Prostate gland (tissue), 2 donors: Measurements from ENCODE around the gene SLFN12L. TPM values are rescaled to one million over a fixed set of nuclear protein-coding genes. Genes with fewer than 3 reads are reported as not detected.
"Not testable (repeated sequence)": the region's sequence is repeated elsewhere in the genome, so short reads cannot be mapped to it uniquely, and the experiment has no call there.

Source experiments
- DNase-seq: peaks from one replicate; pipeline ENCODE4 v3.0.0-alpha.2; 2019; ENCODE audit warnings: low spot score
- H3K27ac ChIP-seq, 2 donors: fragments of 200-600 bp; sonication (generic); 2 replicates each; pipeline ENCODE4 v1.5.1; 2017 to 2019
- H3K27me3 ChIP-seq: fragments of 200-600 bp; sonication (generic); replicated peaks from 2 replicates; pipeline ENCODE4 v1.5.1; 2019; ENCODE audit not compliant: insufficient read depth
- H3K36me3 ChIP-seq, 2 donors: fragments of 200-600 bp; sonication (generic); 1 replicate in 1 of 2; 2 replicates in 1 of 2; pipeline versions ENCODE4 v1.5.1 to v1.8.1; 2017 to 2019
- H3K4me1 ChIP-seq: fragments of 200-600 bp; sonication (generic); replicated peaks from 2 replicates; pipeline ENCODE4 v1.5.1; 2019
- H3K4me3 ChIP-seq, 2 donors: fragments of 200-600 bp; sonication (generic); 2 replicates each; pipeline ENCODE4 v1.5.1; 2017 to 2019
- H3K9me3 ChIP-seq: fragments of 200-600 bp; sonication (generic); 2 replicates; pipeline ENCODE4 v1.5.1; 2017
- POLR2A ChIP-seq: fragments of 450-650 bp; IDR thresholded peaks from one replicate; pipeline ENCODE4 v1.6.1; 2016; ENCODE audit warnings: antibody characterized with exemption, mild to moderate bottlenecking
- POLR2AphosphoS5 ChIP-seq: sonication (generic); formaldehyde crosslinking; IDR thresholded peaks from one replicate; pipeline ENCODE4 v1.6.1; 2017; ENCODE audit warnings: antibody characterized with exemption
- WGBS: methylation state at CpG from one replicate; pipeline ENCODE4 v1.1.5; 2018; 5-methylcytosine and 5-hydroxymethylcytosine counted together
- intact Hi-C: fragments of 100-400 bp; cut with DNase I; formaldehyde crosslinking; loops from one replicate; pipeline ENCODE4 v1.14.2; 2022
- total RNA-seq, 2 donors: library from RNA; depleted of rRNA; stranded (reverse); fragments of >200 nt; gene quantifications; one replicate each; pipeline ENCODE4 v1.1.0, GENCODE V29; 2016
- TF ChIP-seq, protein P1 (sequence below), 4 experiments: fragments of 200-600 bp in 2 of 4; fragments of 450-650 bp in 2 of 4; sonication (generic) in 2 of 4; IDR thresholded peaks; 1 replicate in 3 of 4; 2 replicates in 1 of 4; pipeline ENCODE4 v1.5.1; 2016 to 2019; ENCODE audit warnings: antibody characterized with exemption in 4 of 4, mild to moderate bottlenecking in 2 of 4, moderate library complexity in 2 of 4

The SLFN12L gene
- total RNA-seq, 2 donors from 2014 or later: 0.23 to 1.2 TPM

DNA sequence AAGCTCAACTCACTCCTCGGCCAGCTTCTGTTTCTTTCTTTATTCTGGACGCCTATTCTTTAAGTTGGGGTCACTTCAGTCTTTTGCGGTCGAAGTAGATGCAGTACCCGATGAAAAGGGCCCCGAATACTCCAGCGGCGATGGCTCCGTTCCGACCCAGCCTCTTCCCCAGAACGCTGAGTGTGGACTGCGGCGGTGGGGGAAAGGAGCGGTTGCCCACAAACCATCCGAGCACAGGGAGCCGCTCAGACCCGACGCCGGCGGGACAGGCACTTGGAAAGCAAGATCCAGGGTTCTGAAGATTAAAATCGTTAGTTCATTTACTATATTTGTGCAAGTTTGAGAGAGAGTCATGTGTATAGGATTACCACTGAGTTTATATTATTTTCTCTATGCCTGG lies 22.5 kb downstream of the SLFN12L start:
- intact Hi-C loops: no loop called here
- no peaks in the 10 kb centered on the region for H3K4me1 ChIP-seq
- DNase-seq: no peak
- no peaks in the 10 kb centered on the region for H3K27me3 ChIP-seq
- TF ChIP-seq POLR2AphosphoS5: no peak
- no peak for TF ChIP-seq POLR2A
- TF ChIP-seq, protein P1, sequence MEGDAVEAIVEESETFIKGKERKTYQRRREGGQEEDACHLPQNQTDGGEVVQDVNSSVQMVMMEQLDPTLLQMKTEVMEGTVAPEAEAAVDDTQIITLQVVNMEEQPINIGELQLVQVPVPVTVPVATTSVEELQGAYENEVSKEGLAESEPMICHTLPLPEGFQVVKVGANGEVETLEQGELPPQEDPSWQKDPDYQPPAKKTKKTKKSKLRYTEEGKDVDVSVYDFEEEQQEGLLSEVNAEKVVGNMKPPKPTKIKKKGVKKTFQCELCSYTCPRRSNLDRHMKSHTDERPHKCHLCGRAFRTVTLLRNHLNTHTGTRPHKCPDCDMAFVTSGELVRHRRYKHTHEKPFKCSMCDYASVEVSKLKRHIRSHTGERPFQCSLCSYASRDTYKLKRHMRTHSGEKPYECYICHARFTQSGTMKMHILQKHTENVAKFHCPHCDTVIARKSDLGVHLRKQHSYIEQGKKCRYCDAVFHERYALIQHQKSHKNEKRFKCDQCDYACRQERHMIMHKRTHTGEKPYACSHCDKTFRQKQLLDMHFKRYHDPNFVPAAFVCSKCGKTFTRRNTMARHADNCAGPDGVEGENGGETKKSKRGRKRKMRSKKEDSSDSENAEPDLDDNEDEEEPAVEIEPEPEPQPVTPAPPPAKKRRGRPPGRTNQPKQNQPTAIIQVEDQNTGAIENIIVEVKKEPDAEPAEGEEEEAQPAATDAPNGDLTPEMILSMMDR (IDR thresholded peaks at IDR 0.05): no peak
- no peak overlapping the region for H3K27ac ChIP-seq
- H3K36me3 ChIP-seq: no peaks in the 10 kb centered on the region
- H3K9me3 ChIP-seq: no peaks in the 10 kb centered on the region
- WGBS: 48% methylated on average over 21 of the region's 21 CpGs
- no peak overlapping the region for H3K4me3 ChIP-seq

DNA sequence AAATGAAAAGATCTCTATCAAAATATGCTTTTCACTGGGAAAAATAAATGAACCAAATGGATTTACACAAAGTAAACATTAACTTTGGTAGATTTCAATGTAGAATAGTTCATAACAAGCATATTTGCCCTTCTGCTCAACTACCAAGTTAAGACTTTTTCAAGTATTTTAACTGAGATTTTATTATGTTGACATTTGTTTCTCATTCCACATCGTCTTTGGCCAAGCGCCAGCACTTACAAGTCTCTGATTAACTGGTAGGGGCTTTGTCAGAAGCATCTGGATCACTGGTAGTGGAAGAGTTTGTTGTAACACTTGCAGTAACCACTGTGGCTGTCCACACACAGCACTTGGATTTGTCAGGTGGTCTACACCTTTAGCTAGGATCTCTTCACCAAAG lies 22.9 kb downstream of the SLFN12L start:
- TF ChIP-seq, protein P1 (IDR thresholded peaks at IDR 0.05): no peak
- no peak for TF ChIP-seq POLR2A
- no peak for TF ChIP-seq POLR2AphosphoS5
- 16% methylated on average over 2 of the region's 2 CpGs for WGBS
- Histone ChIP-seq H3K36me3 (no peaks in the 10 kb centered on the region), H3K4me3 (no peak overlapping the region), H3K27me3 (no peaks in the 10 kb centered on the region), H3K9me3 (no peaks in the 10 kb centered on the region), H3K4me1 (no peaks in the 10 kb centered on the region), H3K27ac (no peak overlapping the region)
- intact Hi-C loops: no loop called here
- no peak for DNase-seq

DNA sequence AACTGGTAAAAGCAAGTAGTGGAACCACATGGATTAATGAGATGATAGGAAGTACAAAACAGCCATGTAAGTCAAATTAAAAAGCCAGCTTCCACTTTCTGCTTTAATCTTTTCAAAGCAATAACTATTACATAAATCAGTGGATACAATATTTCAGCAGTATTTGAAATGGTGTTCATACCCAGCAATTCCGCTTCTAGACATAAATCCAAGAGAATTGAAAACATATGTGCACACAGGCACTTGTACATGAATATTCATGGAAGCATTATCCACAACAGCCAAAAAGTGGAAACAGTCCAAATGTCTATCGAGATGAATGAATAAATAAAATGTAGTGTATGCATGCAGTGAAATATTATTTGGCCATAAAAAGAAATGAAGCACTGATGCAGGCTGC lies 27.4 kb downstream of the SLFN12L start:
- Histone ChIP-seq H3K4me1 (no peaks in the 10 kb centered on the region), H3K27ac (no peak overlapping the region), H3K9me3 (no peaks in the 10 kb centered on the region), H3K27me3 (no peaks in the 10 kb centered on the region), H3K4me3 (no peak overlapping the region), H3K36me3 (no peaks in the 10 kb centered on the region)
- intact Hi-C loops: no loop called here
- DNase-seq: no peak
- no peak for TF ChIP-seq POLR2A
- no peak for TF ChIP-seq POLR2AphosphoS5
- TF ChIP-seq, protein P1 (IDR thresholded peaks at IDR 0.05): no peak
- 88% methylated on average over 2 of the region's 2 CpGs for WGBS

DNA sequence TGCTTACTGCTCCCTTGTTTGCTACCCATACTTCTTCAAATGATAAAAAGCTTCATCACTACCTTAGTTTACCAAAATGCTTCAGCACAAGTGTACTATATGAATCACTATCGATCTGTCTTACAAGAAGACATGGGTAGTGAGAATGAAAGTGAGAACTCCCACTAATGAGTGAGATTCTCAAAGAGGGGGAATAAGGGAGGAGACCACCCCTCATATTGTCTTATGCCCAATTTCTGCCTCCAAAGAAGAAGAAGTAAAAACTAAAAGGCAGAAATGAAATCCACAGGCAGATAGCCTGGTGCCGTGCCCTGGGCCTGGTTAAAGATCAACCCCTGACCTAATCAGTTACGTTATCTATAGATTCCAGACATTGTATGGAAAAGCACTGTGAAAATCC lies 29.8 kb downstream of the SLFN12L start:
- H3K4me1 ChIP-seq, H3K27ac ChIP-seq, H3K27me3 ChIP-seq, H3K9me3 ChIP-seq, DNase-seq, intact Hi-C loops, H3K4me3 ChIP-seq, H3K36me3 ChIP-seq: not testable (repeated sequence)
- 79% methylated on average over 3 of the region's 3 CpGs for WGBS

DNA sequence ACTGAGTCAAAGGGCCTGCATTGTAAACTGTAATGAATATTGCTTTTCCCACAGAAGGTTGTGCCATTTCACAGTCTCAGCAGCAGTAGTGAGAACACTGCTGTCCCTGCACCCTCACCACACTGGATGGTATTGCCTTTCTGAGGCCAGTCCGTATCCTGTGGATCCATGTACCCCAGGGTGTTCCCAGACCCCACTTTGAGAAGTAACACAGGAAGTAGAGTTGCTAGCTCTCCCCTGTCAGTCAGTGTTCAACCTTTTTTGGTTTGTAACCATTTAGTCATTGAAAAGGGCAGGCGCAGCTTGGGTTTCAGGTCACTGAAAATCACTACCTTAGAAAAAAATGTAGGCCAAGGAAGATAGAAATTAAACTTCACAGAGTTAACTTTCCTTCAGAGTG lies 37.9 kb downstream of the SLFN12L start:
- TF ChIP-seq, protein P1 (IDR thresholded peaks at IDR 0.05): no peak
- TF ChIP-seq POLR2AphosphoS5 (no peak), POLR2A (no peak)
- intact Hi-C loops: no loop called here
- no peak overlapping the region for H3K27ac ChIP-seq

More for the DNA sequence above, 37.9 kb downstream of the SLFN12L start:
- 89% methylated on average over 2 of the region's 2 CpGs for WGBS
- peaks cover 31% of the 10 kb centered on the region for H3K27me3 ChIP-seq
- H3K36me3 ChIP-seq: no peaks in the 10 kb centered on the region
- H3K9me3 ChIP-seq: no peaks in the 10 kb centered on the region
- no peak overlapping the region for H3K4me3 ChIP-seq
- no peak for DNase-seq
- no peaks in the 10 kb centered on the region for H3K4me1 ChIP-seq
